ENCODE results near the gene NR3C1.

DNA sequence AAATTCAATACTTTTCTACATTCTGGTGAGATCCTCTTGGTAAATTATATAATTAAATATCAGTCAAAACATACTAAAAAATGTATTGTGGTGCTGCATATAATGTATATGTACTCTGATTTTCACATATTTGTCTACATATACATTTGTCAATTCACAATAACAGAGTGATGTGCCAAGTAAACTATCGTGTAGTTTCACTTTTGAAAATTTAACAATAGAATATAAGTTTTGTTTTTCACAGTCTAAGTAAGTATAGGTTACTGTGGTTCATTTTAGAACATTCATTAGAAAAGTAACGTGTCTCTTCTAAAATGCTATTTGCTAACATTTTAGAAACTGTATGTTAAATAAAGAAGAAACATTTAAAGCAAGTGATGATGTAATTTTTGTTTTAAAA is 73.6 kb downstream of the NR3C1 start:
- TF ChIP-seq, protein P1, sequence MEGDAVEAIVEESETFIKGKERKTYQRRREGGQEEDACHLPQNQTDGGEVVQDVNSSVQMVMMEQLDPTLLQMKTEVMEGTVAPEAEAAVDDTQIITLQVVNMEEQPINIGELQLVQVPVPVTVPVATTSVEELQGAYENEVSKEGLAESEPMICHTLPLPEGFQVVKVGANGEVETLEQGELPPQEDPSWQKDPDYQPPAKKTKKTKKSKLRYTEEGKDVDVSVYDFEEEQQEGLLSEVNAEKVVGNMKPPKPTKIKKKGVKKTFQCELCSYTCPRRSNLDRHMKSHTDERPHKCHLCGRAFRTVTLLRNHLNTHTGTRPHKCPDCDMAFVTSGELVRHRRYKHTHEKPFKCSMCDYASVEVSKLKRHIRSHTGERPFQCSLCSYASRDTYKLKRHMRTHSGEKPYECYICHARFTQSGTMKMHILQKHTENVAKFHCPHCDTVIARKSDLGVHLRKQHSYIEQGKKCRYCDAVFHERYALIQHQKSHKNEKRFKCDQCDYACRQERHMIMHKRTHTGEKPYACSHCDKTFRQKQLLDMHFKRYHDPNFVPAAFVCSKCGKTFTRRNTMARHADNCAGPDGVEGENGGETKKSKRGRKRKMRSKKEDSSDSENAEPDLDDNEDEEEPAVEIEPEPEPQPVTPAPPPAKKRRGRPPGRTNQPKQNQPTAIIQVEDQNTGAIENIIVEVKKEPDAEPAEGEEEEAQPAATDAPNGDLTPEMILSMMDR (IDR thresholded peaks at IDR 0.05), result no peak
- no peak for TF ChIP-seq POLR2A (IDR thresholded peaks at IDR 0.05)
